Esophagus squamous epithelium (tissue), 5 donors: Measurements from ENCODE around the gene ATG4B. TPM values are rescaled to one million over a fixed set of nuclear protein-coding genes. Genes with fewer than 3 reads are reported as not detected.

Experiments used
- DNase-seq: peaks from one replicate; lab custom pipeline; 2025; lab: John Stamatoyannopoulos, UW
- H3K27ac ChIP-seq, 4 donors: fragments of 200-600 bp; sonication (generic); one replicate each; pipeline ENCODE4 v1.5.1; 2016 to 2019; ENCODE audit warnings: mild to moderate bottlenecking in 1 of 4
- H3K27me3 ChIP-seq, 4 donors: fragments of 200-600 bp; sonication (generic); 1 replicate in 3 of 4; 2 replicates in 1 of 4; pipeline versions ENCODE4 v1.5.1 to v1.6.0; 2017 to 2021; ENCODE audit warnings: antibody characterized with exemption in 1 of 4
- H3K36me3 ChIP-seq, 3 donors: fragments of 200-600 bp; sonication (generic); one replicate each; pipeline ENCODE4 v1.5.1; 2016 to 2019
- H3K4me1 ChIP-seq, 3 donors: fragments of 200-600 bp; sonication (generic); one replicate each; pipeline ENCODE4 v1.5.1; 2017 to 2019
- H3K4me3 ChIP-seq, 4 donors: fragments of 200-600 bp; sonication (generic); 1 replicate in 3 of 4; 2 replicates in 1 of 4; pipeline ENCODE4 v1.5.1; 2016 to 2019; ENCODE audit warnings: mild to moderate bottlenecking in 2 of 4, moderate library complexity in 1 of 4
- H3K9me3 ChIP-seq, 3 donors: fragments of 200-600 bp; sonication (generic); one replicate each; pipeline ENCODE4 v1.5.1; 2016 to 2019
- POLR2A ChIP-seq, 4 donors: fragments of 450-650 bp; IDR thresholded peaks; one replicate each; pipeline ENCODE4 v1.6.1; 2017; ENCODE audit warnings: antibody characterized with exemption in 4 of 4, mild to moderate bottlenecking in 4 of 4, moderate library complexity in 3 of 4
- WGBS, 2 donors: methylation state at CpG; one replicate each; pipeline ENCODE4 v1.1.5; 2018; 5-methylcytosine and 5-hydroxymethylcytosine counted together
- intact Hi-C: fragments of 100-400 bp; cut with DNase I; formaldehyde crosslinking; loops from one replicate; pipeline ENCODE4 v1.15.0; 2022
- total RNA-seq, 4 donors: library from RNA; depleted of rRNA; stranded (reverse); fragments of >200 nt; gene quantifications; one replicate each; pipeline ENCODE4 v1.1.0, GENCODE V29; 2016
- TF ChIP-seq, protein P1 (sequence below), 6 experiments: fragments of 450-650 bp in 4 of 6; fragments of 200-600 bp in 2 of 6; sonication (generic) in 2 of 6; IDR thresholded peaks; one replicate each; pipeline ENCODE4 v1.5.1; 2016 to 2019; ENCODE audit warnings: antibody characterized with exemption in 6 of 6, mild to moderate bottlenecking in 4 of 6, moderate library complexity in 4 of 6
- donor health status: DM: yes; HTN: yes; CAD: no.

ATG4B gene
- total RNA-seq, 4 donors from 2014 or later: 33.0 to 60.9 (median 45.6) TPM

- intact Hi-C loops: no loop called here
- Histone ChIP-seq H3K4me3 (no peak overlapping the region), H3K9me3 (no peaks in the 10 kb centered on the region), H3K4me1 (peaks cover 0 to 26% (median 0%) of the 10 kb centered on the region in 3 donors), H3K27me3 (no peaks in the 10 kb centered on the region), H3K36me3 (peaks cover 0 to 38% (median 0%) of the 10 kb centered on the region in 3 donors), H3K27ac (no peak overlapping the region)
- DNase-seq: no peak
- TF ChIP-seq, protein P1, sequence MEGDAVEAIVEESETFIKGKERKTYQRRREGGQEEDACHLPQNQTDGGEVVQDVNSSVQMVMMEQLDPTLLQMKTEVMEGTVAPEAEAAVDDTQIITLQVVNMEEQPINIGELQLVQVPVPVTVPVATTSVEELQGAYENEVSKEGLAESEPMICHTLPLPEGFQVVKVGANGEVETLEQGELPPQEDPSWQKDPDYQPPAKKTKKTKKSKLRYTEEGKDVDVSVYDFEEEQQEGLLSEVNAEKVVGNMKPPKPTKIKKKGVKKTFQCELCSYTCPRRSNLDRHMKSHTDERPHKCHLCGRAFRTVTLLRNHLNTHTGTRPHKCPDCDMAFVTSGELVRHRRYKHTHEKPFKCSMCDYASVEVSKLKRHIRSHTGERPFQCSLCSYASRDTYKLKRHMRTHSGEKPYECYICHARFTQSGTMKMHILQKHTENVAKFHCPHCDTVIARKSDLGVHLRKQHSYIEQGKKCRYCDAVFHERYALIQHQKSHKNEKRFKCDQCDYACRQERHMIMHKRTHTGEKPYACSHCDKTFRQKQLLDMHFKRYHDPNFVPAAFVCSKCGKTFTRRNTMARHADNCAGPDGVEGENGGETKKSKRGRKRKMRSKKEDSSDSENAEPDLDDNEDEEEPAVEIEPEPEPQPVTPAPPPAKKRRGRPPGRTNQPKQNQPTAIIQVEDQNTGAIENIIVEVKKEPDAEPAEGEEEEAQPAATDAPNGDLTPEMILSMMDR (IDR thresholded peaks at IDR 0.05): no peak
- TF ChIP-seq POLR2A (IDR thresholded peaks at IDR 0.05): no peak
- 52 to 63% methylated on average over 6 of the region's 6 CpGs for WGBS, 2 donors
These were observed 17.1 kb upstream of the ATG4B start for GRCh38 chr2:241620419-241620769.

- H3K36me3 ChIP-seq: peaks cover 1 to 58% (median 7%) of the 10 kb centered on the region in 3 donors
- no peak overlapping the region for H3K4me3 ChIP-seq
- H3K27ac ChIP-seq: no peak overlapping the region
- no peak for DNase-seq
- no peaks in the 10 kb centered on the region for H3K9me3 ChIP-seq
- intact Hi-C loops: no loop called here
- H3K27me3 ChIP-seq: no peaks in the 10 kb centered on the region
- WGBS, 2 donors: 93 to 98% methylated on average over 10 of the region's 10 CpGs
- H3K4me1 ChIP-seq: peaks cover 0 to 25% (median 7%) of the 10 kb centered on the region in 3 donors
- TF ChIP-seq POLR2A (IDR thresholded peaks at IDR 0.05): no peak
- TF ChIP-seq, protein P1 (IDR thresholded peaks at IDR 0.05): no peak
These were observed 9.8 kb upstream of the ATG4B start for GRCh38 chr2:241627675-241628074.

- H3K27me3 ChIP-seq: no peaks in the 10 kb centered on the region
- H3K27ac ChIP-seq: peak overlapping the region; percentile 20 to 66 (median 37)
- no peak overlapping the region for H3K4me3 ChIP-seq
- TF ChIP-seq, protein P1 (IDR thresholded peaks at IDR 0.05): no peak
- no peak for TF ChIP-seq POLR2A (IDR thresholded peaks at IDR 0.05)
- H3K36me3 ChIP-seq: peaks cover 13 to 67% (median 18%) of the 10 kb centered on the region in 3 donors
- no peak for DNase-seq
- intact Hi-C loops: no loop called here
- 58 to 78% methylated on average over 10 to 11 of the region's 11 CpGs for WGBS, 2 donors
- H3K9me3 ChIP-seq: no peaks in the 10 kb centered on the region
- H3K4me1 ChIP-seq: peaks cover 0 to 39% (median 9%) of the 10 kb centered on the region in 3 donors
These were observed 7.6 kb upstream of the ATG4B start for GRCh38 chr2:241629762-241630435.

DNA sequence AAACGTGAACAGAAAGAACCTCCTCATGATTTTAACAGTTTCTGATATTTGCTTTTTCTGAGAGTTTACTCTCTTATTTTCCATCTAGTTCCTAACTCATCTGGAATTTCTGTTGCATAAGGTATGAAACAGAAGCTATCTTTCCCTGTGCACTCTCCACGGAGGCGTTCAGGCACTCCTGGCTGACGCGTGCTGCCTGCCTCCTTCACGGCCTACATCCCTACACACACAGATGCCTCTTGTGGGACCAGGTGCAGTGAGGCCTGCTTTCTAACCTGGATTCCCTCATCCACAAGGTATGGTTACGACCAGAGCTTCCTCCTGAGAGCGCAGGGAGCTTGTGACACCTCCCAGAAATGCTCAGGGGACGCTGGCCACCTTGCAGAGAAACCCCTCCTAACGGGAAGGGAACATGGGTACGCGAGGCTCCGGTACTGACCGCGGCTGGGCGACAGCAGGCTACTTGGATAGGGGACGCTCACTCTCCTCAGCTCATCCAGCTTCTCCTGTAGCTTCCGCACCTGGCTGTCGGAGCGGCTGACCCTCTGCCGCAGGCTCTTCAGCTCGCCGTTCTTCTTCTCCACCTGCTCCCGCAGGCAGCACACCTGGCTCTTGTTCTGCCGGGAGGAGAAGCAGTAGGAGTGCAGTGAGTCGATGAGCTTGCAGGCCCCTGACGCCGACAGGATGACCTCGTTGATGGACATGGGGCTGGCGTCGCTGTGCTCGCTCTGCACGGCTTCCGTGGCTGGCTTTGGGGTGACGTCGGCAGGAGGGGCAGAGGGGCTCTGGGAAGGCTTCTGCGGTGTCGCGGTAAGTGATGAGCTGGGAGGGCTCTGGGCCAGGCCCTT is 4.8 kb upstream of the ATG4B start:
- H3K4me1 ChIP-seq: peaks cover 10 to 54% (median 21%) of the 10 kb centered on the region in 3 donors
- TF ChIP-seq, protein P1 (IDR thresholded peaks at IDR 0.05): no peak
- TF ChIP-seq POLR2A (IDR thresholded peaks at IDR 0.05): no peak
- intact Hi-C loops: no loop called here
- no peaks in the 10 kb centered on the region for H3K9me3 ChIP-seq
- no peak overlapping the region for H3K27ac ChIP-seq
- H3K4me3 ChIP-seq: no peak overlapping the region
- peaks cover 13 to 53% (median 18%) of the 10 kb centered on the region in 3 donors for H3K36me3 ChIP-seq
- no peak for DNase-seq
- WGBS, 2 donors: 93% methylated on average over 15 to 31 of the region's 39 CpGs
- H3K27me3 ChIP-seq: no peaks in the 10 kb centered on the region

GRCh38 chr2:241633561-241633960 is 3.9 kb upstream of the ATG4B start:
- TF ChIP-seq POLR2A (IDR thresholded peaks at IDR 0.05): no peak
- TF ChIP-seq, protein P1 (IDR thresholded peaks at IDR 0.05): no peak
- Histone ChIP-seq H3K36me3 (peaks cover 13 to 44% (median 18%) of the 10 kb centered on the region in 3 donors), H3K27ac (no peak overlapping the region), H3K9me3 (no peaks in the 10 kb centered on the region), H3K27me3 (no peaks in the 10 kb centered on the region), H3K4me3 (no peak overlapping the region), H3K4me1 (peaks cover 12 to 55% (median 26%) of the 10 kb centered on the region in 3 donors)
- 86 to 95% methylated on average over 6 to 8 of the region's 17 CpGs for WGBS, 2 donors
- DNase-seq: no peak
- intact Hi-C loops: no loop called here
